Stimulated activated CD8-positive, alpha-beta memory T cell treated with anti-CD3 and anti-CD28 coated beads, Interleukin-15, amount 100 ng/mL, for 1 hour (primary cell): ENCODE results near the gene SF1.

Experiments used
- DNase-seq: peaks from one replicate; pipeline ENCODE4 v3.0.0-alpha.2; 2020; ENCODE audit warnings: low read depth

Gene SF1

DNA sequence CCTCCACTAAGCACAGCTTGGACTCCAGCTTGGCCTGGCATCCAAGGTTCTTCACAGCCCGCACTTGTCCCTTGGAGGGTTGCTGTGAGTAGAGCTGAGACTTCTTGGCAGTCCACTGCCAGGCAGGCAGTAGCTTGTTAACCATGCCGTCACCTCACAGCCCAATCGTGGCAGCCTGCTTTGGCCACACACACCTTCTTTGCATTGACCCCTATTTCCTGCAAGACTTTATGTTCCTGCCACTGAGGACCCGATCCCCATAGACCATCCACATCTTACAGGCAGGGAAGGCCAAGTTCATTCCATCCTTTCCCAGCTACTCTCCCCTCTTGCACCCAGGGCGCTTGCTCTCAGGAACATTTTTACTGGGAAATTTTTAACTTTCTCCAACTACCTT lies 16.1 kb downstream of the SF1 start:
- no peak for DNase-seq

DNA sequence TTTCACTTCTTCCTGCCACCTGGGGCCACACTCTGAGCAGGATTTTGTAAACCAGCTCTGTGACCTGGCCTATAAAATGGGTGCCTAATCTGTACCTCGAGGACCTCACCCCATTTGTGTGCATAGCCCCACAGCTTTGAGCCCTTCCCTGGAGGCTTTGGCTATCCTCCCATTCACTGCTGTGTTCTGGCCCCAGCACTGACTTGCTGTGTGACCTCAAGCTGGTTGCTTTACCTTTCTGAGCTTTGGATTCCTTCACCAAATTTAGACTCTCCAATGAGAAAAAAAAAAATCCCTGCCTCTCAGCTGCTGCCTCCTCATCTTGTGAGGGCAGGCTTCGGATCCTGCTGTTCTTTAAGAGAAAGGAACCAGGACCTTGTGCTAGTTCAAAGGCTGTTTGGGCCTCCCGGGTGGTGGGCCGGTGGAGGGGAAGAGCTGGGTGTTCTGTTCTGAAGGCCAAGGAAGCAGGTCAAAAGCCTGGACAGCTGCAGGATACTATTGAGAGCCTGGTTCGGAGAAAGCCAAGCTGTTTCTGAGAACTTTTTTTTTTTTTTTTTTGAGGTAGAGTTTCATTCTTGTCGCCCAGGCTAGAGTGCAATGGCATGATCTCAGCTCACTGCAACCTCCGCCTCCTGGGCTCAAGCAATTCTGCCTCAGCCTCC lies 17.5 kb downstream of the SF1 start:
- no peak for DNase-seq

DNA sequence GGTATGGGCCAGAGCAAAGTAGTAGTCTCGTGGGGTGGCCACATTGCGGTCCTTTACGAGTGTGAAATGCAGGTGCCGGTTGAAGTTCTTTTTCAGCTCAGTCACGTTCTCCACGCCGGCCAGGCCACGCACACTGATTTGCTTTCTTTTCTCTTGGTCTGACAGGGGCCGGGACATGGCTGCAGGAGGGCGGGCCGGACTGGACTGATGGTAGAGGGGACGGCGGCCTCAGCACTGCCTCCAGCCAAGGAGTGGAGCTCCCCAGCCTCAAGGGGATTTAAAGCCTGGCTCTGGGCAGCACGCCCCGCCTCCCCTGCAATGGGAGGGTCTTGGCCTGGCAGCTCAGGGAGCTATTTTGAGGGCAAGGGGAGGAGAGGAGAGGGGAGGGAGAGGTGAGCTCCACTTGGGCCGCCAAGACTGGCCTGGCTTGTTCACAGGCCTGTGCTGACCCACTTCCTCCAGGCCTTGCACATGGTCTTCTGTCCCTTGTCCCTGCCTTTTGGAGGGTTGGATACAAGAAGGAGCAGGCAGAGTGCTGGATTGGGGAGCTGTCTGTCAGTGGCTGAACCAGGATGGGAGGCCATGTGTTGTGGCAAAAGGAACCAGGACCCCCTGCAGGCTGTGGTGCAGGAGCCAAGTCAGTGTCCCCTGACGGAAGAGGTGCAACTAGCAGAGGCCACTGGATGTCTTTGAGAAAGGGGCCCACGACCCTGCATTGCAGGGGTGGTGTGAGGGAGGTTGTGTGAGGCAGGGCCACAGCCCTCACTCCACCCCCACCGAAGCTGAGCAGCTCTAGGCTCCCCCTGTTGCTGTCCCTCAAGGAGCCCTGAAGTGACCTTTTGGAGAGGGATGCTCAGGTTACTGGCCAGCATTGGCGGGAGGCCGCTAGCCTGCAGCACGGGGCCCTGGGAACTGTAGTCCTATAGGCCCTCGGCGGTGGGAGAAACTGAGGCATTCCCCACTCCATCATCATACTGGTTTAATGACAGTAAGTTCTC lies 18.3 kb downstream of the SF1 start, which contains the start of gene PYGM:
TSS of gene PYGM (minus strand) at position 253 of the 998 bp plus-strand sequence. CDS start at position 177, 76 bp downstream.
- DNase-seq: no peak

DNA sequence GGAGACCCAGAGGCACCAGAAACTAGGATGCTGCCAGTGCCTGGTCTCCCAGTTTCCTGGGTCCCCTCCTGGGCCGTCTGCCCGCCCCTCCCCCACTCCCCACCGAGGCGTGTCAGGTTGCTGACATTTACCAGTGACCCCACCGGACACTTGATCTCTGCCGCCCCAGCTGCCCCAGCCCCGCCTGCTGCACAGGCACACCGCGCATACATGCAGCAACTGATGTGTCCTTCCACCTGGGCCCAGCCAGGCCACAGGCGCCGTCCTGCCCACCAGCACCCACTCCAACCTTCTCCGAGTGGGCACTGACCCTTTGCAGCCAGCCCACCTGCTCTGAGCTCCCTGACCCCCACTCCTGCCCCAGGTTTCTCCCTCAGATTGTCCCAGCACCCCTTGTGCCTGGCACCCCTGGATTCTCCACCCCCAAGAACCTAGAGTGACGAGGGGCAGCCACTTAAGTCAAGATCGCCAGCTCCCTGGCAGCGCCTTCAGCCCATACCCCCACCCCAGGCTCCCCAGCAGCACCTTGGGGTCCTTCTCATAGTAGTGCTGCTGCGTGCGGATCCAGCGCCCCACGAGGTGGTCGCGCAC lies 19.1 kb downstream of the SF1 start:
- DNase-seq: no peak

DNA sequence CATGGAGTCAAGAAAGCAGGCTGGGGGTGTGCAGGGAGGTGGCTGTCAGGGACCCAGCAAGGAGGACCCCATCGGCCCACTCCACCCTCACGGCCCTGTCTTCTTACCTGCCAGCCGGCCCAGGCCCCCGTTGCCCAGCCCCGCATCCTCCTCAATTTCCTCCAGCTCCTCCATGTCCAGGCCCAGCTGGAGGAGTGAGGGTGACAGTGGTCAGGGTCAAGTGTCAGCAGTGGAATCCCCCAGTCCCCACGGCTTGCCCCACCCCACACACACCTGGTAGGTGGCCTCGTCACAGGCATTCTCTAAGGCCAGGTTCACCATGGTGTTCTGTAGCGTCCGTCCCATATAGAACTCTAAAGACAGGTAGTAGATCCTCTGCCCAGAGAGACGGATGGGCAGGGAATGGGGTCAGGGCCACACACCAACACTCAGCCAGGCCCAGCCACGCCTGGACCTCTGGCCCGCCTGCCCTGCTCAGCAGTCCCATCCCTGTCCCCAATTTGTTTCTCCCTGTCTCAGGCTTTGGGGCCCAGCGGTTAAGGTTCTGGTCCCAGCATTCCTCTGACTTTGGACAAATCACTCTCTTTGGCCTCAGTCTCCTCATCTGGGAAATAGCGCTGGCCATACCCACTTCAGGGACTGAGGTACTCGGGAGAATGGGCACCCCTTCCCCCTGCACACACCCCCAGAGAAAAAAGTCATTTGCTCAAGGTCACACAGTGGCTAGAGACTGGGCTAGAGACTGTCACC lies 19.8 kb downstream of the SF1 start:
- DNase-seq: no peak

DNA sequence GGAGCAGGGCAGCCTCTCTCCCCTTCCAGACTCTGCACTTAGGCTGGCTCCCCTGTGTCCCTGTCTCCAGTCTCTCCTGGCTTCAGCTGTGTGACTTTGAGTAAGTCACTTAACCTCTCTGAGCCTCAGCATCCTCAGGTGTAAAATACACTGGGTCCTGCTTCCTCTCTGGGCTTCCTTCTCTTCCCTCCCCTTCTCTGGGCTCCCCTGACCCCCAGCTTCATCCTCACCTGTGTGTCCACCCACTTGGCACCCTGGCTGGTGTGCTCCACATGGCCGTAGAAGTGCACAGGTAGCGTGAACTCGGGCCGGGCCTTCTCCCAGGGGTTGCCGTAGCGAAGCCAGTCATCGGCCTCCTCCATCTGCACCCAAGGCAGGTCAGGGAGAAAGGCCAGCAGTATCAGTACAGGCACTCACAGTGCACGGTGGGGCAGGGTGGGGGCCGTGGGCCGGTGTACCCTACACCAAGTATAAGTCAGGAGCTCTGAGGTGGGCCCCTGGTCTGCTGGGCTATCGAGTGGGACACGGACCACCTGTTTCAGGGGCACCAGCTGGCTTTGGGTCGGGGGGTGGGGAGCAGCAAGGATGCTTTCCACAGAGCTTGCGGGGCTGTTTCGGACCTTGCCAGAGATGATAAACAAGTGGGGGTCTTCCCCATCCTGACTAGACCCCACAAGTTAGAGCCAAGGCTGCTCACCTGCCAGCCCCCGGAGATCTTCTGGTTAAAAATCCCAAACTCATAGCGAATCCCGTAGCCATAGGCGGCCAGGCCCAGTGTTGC lies 20.6 kb downstream of the SF1 start:
- DNase-seq: no peak

DNA sequence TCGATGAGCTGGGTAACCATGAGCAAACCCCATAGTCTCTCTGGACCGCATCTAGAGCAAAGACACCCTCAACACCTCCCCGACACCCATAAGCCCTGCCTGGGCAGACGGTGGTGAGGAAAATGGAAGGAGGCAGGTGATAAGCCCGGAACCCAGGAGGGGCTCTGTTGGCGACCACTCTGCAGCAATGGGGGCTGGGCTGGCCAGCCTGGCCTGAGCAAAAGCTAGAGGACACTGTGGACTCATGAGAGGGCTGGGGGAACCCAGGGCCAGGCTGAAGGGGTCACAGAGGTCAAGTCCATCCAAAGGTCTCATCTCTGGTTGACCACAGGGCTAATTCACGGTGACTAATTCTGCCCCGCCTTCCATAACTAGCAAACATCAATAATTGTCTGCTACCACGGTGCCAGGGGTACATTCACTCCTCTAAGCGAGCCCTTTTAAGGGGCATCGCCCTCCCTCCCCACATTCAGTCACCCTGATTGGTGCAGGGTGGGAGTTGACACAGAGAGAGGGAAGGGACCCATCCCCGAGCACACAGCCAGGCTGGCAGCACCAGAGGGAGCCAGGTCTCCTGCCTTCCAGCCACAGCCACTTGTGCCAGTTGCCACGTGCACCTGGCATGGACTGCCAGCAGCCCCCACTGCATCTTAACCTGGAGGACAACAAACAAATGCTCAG lies 22.5 kb downstream of the SF1 start:
- DNase-seq: no peak

DNA sequence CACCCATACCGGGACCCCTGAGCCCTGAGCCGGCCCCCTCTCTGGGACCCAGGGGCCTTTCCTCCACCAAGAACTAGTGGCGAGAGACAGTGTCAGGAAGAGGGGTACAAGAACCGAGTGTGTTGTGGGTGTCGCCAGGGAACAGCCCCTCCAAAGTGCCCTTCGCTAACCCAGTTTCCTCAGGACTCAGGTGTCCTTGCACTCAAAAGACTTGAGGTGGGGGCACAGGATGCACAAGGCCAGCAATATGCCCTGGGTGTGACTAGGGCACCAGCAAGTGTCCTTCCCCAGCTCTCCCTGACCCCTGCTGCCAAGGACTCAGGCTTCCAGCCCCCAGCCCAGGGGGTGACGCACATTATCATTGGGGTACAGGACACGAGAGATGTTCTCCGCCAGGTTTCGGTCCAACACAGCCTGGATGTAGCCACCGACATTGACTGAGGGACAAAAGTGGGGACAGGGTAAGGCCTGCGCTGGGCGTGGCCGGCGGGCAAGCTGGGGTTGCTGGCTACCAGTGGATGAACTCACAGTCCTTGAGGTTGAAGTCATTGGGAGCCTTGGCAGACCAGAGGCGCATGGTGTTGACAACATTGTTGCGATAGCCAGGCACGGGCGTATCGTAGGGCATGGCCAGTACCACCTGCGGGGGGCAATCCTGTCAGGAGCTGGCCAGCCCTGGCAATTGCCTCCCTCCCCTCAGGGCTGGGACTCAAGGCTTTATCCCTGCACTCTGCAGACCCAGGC lies 23.3 kb downstream of the SF1 start:
- DNase-seq: no peak

DNA sequence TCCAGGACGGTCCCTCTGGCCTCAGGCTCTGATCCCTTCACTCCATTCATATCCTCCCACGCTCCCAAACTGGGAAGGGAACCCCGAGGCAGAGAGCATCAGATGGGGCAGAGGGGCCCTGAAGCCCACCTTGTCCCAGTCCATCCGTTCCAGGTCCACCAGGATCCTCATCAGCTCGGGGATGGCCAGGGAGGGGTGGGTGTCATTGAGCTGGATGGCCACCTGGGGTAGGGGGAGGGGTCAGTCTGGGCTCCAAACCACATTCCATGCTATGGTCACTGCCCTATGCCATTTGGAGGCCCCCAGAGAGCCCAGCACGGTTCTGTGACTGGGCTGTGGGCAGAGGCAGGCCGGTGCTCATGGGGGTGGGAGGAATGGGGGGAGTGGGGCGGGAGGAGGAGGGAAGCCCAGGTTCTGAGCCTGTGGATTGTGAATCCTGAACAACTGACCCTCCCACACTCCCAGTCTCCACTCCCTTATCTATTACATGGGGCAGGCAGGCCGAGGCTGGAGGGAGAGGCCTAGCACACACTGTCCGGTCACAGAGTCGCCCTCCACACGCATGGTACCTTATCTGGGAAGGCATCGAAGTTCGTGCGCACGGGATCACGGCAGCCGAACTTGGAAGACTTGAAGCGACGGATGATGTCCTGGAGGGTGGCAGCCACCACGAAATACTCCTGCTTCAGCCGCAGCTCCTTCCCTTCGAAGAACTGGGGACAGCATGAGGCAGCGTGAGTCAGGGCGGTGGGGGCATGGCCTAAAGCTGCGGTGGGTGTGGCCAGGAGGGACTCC lies 24.0 kb downstream of the SF1 start:
- no peak for DNase-seq

DNA sequence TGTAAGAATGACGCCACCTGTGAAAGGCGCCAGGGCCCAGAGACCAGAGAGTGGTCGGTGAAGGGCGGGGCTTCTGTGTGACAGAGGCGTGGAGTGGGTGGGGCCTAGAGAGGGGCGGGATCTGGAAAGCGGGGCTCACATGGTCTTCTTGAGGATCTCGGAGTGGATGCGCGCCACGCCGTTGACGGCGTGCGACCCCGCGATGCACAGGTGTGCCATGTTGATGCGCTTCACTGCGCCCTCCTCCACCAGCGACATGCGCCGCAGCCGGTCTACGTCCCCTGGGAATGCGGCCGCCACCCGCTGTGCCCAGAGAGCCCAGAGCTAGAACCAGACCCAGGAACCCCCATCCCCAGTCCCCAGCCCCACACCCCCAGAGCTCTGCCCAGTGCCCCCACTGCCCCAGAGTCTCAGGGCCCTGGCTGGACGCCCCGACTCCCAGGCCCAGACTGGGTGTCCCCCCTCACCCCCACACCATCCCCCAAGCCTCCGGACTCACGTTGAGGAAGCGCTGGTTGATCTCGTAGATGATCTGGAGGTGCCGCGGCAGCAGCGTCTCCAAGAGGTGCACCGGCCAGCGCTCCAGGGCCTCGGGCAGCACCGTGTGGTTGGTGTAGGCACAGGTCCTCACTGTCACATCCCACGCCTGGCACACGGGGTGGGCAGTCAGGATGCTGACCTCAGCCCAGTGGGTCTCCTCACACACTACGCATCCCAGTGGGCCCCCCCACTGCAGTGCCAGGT lies 24.8 kb downstream of the SF1 start:
- no peak for DNase-seq

DNA sequence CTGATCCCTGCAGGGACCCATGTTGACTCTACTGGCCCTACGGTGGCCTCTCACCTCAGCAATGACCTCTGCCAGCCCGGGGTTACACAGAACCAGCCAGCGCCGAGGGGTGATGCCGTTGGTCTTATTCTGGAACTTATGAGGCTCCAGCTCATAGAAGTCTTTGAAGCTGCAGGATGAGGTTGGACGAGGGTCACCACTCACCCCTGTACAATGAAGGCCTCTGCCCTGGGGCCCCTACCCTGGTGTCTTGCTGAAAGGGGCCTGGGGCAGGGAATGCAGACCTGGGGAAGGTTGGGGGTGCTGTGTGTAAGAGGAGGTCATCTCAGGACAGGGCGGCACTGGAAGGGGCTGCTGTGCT lies 25.3 kb downstream of the SF1 start:
- no peak for DNase-seq

DNA sequence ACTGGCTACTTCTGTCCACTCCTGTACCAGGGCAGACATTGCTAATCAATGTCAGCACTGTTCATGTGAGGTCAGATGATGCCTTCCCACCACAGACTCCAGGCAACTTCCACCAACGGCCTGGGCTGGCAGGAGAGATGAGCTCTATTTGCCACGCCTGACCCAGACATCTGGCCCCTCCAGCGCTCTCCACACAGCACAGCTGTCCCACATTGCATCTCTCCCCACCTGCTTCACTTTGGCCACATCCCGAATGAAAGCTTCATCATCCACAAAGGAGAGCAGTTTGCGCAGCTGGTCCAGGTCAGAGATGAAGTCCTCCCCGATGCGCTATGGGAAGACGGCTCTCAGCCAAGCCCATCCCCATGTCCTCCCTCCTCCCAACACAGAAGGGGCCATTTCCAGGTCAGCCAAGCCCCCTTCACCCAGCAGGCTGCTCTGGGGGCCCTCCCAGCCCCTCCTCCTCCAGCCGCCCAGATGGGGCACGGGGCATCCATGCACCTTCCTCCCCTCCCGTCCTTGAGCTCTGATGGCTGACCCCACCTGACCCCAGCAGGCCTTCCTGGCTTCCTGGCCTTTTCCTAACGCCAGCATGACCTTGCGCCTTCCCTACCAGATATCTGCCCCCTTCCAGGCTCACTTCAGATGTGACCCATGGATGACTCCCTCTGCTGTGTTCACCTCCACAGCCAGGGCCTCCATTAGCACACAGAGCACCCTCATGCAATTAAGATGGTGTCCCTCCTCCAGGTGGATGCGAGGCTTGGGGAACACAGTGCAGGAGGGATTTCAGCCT lies 26.0 kb downstream of the SF1 start:
- no peak for DNase-seq

DNA sequence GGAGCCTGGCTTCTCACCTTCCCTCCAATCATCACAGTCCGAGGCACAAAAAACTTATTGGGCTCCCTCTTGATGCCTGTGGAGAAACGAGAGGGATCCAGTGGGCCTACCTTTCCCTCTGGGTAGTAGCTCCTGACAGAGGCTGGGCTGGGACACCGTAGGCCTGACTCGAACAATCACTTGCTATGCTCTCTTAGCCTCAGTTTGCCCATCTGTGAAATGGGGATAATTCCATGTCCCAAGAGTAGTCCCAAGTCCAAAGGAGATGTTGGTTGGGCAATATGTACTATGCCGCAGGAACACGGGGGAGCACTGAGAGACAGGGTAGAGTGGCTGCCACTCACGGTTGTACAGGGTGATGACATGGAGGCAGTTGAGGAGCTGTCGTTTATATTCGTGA lies 26.8 kb downstream of the SF1 start:
- no peak for DNase-seq

DNA sequence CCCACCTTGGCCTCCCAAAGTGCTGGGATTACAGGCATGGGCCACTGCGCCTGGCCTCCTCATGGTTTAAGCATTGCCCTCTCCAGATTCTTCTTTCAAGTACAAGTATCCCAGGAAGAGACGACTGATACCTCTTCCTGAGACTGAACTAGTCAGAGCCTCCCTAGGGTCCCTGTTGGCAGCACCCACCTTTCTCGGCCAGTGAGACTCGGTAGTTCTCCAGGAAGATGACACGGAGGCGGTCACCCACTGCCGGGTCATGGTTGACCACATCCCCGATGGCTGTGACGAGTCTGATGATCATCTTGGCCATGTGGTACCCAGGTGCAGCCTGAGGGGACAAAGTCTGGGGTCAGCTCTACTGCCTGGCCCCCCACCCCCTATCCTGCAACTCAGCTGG lies 27.2 kb downstream of the SF1 start:
- no peak for DNase-seq

DNA sequence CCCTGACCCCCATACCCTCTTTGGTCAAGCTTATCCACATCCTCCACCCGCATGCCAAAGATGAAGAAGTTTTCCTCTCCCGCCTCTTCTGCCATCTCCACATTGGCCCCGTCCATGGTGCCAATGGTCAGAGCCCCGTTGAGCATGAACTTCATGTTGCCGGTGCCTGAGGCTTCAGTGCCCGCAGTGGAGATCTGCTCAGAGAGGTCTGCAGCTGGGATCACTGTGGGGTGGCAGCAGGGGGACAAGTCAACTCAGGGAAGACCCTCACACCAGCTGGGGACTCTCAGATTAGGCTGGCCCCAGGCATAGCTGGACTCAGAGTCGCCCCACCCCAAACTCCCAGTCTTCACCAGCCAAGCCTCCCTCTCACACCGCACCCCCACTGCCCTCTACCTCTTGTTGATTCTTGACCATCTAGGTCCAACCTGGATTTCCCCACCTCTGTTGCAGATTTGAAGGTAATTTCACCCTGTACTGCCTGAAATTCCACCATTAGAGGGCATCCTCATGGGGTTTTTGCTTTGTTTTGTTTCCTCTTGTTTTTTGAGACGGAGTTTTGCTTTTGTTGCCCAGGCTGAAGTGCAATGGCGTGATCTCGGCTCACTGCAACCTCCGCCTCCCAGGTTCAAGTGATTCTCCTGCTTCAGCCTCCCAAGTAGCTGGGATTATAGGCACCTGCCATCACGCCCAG lies 27.8 kb downstream of the SF1 start:
- DNase-seq: no peak

DNA sequence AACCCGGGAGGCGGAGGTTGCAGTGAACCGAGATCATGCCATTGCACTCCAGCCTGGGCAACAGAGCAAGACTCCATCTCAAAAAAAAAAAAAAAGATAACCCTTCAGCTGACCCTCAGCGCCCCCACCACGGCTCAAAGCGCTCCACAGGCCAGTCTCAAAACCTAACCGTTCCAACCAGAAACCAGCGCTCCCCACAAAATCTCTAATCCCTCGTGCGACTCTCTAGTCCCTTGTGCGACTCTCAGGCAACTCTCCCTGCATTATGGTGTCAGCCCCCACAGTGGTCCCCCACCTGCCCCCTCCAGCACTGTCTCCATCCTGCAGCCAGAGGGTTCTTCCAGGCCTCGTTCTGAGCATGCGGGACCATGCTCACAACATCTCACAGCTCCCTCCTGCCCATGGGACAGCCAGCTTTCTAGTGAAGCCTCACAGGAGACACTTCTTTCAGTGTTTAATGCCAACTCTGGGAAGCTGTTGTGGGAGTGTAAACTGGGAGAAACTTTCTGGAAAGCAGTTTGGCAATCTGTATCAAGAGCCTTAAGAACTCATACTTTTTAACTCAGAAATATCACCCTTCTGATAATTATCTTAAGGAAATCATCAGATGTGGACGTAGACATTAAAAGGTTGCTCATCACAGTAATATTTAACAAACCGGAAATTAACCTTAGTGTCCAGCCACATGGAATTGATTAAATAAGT lies 30.2 kb downstream of the SF1 start:
- DNase-seq: no peak
